Ishikawa (cell line): ENCODE data around the gene CFAP57.

Source experiments
- CEBPB ChIP-seq: IDR thresholded peaks from 2 replicates; pipeline ENCODE4 v1.6.1; 2012
- CREB1 ChIP-seq: IDR thresholded peaks from 2 replicates; pipeline ENCODE4 v1.6.1; 2012; ENCODE audit warnings: low read depth
- EGR1 ChIP-seq: IDR thresholded peaks from 2 replicates; pipeline ENCODE4 v1.6.1; 2012
- EP300 ChIP-seq: IDR thresholded peaks from 2 replicates; pipeline ENCODE4 v1.6.1; 2012; ENCODE audit warnings: borderline replicate concordance
- FOXM1 ChIP-seq: IDR thresholded peaks from 2 replicates; pipeline ENCODE4 v1.6.1; 2012; ENCODE audit warnings: low read depth, borderline replicate concordance
- MAX ChIP-seq: IDR thresholded peaks from 2 replicates; pipeline ENCODE4 v1.6.1; 2012
- NFIC ChIP-seq: IDR thresholded peaks from 2 replicates; pipeline ENCODE4 v1.6.1; 2012
- RAD21 ChIP-seq: IDR thresholded peaks from 2 replicates; pipeline ENCODE4 v1.6.1; 2012; ENCODE audit warnings: low read depth
- REST ChIP-seq: IDR thresholded peaks from 2 replicates; pipeline ENCODE4 v1.6.1; 2012; ENCODE audit warnings: low read depth, mild to moderate bottlenecking
- TAF1 ChIP-seq: IDR thresholded peaks from 2 replicates; pipeline ENCODE4 v1.6.1; 2012; ENCODE audit warnings: low read depth, mild to moderate bottlenecking
- TCF12 ChIP-seq: IDR thresholded peaks from 2 replicates; pipeline ENCODE4 v1.6.1; 2012; ENCODE audit warnings: low read depth
- TEAD4 ChIP-seq: IDR thresholded peaks from 2 replicates; pipeline ENCODE4 v1.6.1; 2012
- USF1 ChIP-seq: IDR thresholded peaks from 2 replicates; pipeline ENCODE4 v1.6.1; 2012
- YY1 ChIP-seq: IDR thresholded peaks from 2 replicates; pipeline ENCODE4 v1.6.1; 2012; ENCODE audit warnings: low read depth

- TF ChIP-seq USF1 (no peak), NFIC (no peak), EGR1 (no peak), REST (no peak), MAX (no peak), RAD21 (no peak), EP300 (no peak), TAF1 (no peak), CREB1 (no peak), YY1 (no peak), CEBPB (no peak), FOXM1 (no peak), TCF12 (no peak), TEAD4 (no peak)
Measured at GRCh38 chr1:43239484-43239883, 67.4 kb downstream of the CFAP57 start.
